G401 (cell line): ENCODE measurements around the gene LHX1. TPM values are rescaled to one million over a fixed set of nuclear protein-coding genes. Genes with fewer than 3 reads are reported as not detected.
A peak's percentile ranks its signal among the peaks of the same experiment; 100 is the strongest.

Source experiments
- DNase-seq: peaks from one replicate; pipeline ENCODE4 v3.0.0-alpha.2; 2015; ENCODE audit warnings: low spot score
- in situ Hi-C: cut with HindIII; loops from 2 replicates; pipeline ENCODE4 v1.10.0; 2016; ENCODE audit warnings: low sequenced_read_pairs, mixed read lengths
- total RNA-seq: library from RNA; depleted of rRNA; stranded (reverse); fragments of >200 nt; shearing (Covaris generic); gene quantifications from 2 replicates; pipeline ENCODE4 v1.2.3, GENCODE V29; 2014; rRNA removed

Gene LHX1
- total RNA-seq, 1 experiment from 2014 or later, result 3.7 TPM

GRCh38 chr17:36989173-36989572 is 51.9 kb downstream of the LHX1 start:
- in situ Hi-C loops, result no loop called here
- DNase-seq, result no peak

GRCh38 chr17:36992701-36993100 is 55.4 kb downstream of the LHX1 start:
- no peak for DNase-seq
- in situ Hi-C loops, result no loop called here

GRCh38 chr17:36993227-36993626 is 56.0 kb downstream of the LHX1 start:
- peak; percentile 60 for DNase-seq
- in situ Hi-C loops, result no loop called here

Other genes with a start within 250 kb of the LHX1 start
- gene AATF, start 11.5 kb downstream of the LHX1 start, total RNA-seq, result 39.4 and 54.7 TPM in 2 replicates